Activated effector memory CD4-positive, alpha-beta T cell treated with anti-CD3 and anti-CD28 coated beads, Interleukin-2, amount 50 U/mL, for 16 hours (primary cell): Measurements from ENCODE around the gene HNRNPLL.
"Not testable (repeated sequence)": the region's sequence is repeated elsewhere in the genome, so short reads cannot be mapped to it uniquely, and the experiment has no call there.

ENCODE experiments used
- DNase-seq: peaks from one replicate; pipeline ENCODE4 v3.0.0-alpha.2; 2020

HNRNPLL gene

GRCh38 chr2:38602732-38603401 is at the start of gene HNRNPLL:
Gene HNRNPLL (minus strand): TSS chr2:38602928. CDS start chr2:38602626, 302 bp downstream.
- DNase-seq = peak; percentile 98

GRCh38 chr2:38650717-38651116 is 48.0 kb upstream of the HNRNPLL start:
- DNase-seq = no peak

- DNase-seq = no peak
Observed at GRCh38 chr2:38650012-38650411, 47.3 kb upstream of the HNRNPLL start.

- DNase-seq = no peak
Observed at GRCh38 chr2:38649176-38649728, 46.5 kb upstream of the HNRNPLL start.

GRCh38 chr2:38648107-38648761 is 45.5 kb upstream of the HNRNPLL start:
- no peak for DNase-seq

- DNase-seq = not testable (repeated sequence)
Observed at GRCh38 chr2:38643683-38644511, 41.2 kb upstream of the HNRNPLL start.

- no peak for DNase-seq
Observed at GRCh38 chr2:38643021-38643671, 40.4 kb upstream of the HNRNPLL start.

- not testable (repeated sequence) for DNase-seq
Observed at GRCh38 chr2:38642373-38643017, 39.8 kb upstream of the HNRNPLL start.

GRCh38 chr2:38636069-38636468 is 33.3 kb upstream of the HNRNPLL start:
- no peak for DNase-seq

- DNase-seq = no peak
Observed at GRCh38 chr2:38635139-38635538, 32.4 kb upstream of the HNRNPLL start.

- no peak for DNase-seq
Observed at GRCh38 chr2:38634684-38635083, 32.0 kb upstream of the HNRNPLL start.

- no peak for DNase-seq
Observed at GRCh38 chr2:38633895-38634294, 31.2 kb upstream of the HNRNPLL start.

- DNase-seq = no peak
Observed at GRCh38 chr2:38632980-38633379, 30.3 kb upstream of the HNRNPLL start.

- no peak for DNase-seq
Observed at GRCh38 chr2:38631976-38632375, 29.2 kb upstream of the HNRNPLL start.

GRCh38 chr2:38629684-38630083 is 27.0 kb upstream of the HNRNPLL start:
- no peak for DNase-seq

GRCh38 chr2:38627391-38627790 is 24.7 kb upstream of the HNRNPLL start:
- no peak for DNase-seq

- peak; percentile 65 for DNase-seq
Observed at GRCh38 chr2:38626326-38627035, 23.8 kb upstream of the HNRNPLL start.

- DNase-seq = no peak
Observed at GRCh38 chr2:38622210-38622609, 19.5 kb upstream of the HNRNPLL start.

- DNase-seq = no peak
Observed at GRCh38 chr2:38621018-38621417, 18.3 kb upstream of the HNRNPLL start.

GRCh38 chr2:38620282-38620977 is 17.7 kb upstream of the HNRNPLL start:
- no peak for DNase-seq
